Measurements from ENCODE around the gene SLC41A1.

DNA sequence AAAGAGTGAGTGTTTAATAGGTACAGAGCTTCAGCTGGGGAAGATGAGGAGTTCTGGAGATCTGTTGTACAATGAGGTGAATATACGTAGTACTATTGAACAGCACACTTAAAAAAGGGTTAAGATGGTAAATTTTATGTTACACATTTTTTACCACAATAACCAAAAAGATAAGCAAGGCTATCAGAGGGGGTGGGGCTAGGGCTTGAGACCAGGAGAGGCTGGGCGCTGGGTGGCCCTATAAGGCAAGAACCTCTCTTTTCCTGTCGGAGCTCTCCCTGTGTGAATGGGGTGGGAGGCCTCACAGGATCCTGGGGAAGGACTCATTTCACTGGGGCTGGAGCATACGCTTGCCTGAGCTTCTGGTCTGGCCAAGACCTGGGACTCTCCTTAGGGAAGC lies 9.0 kb downstream of the SLC41A1 start:
- TF ChIP-seq, protein P1, sequence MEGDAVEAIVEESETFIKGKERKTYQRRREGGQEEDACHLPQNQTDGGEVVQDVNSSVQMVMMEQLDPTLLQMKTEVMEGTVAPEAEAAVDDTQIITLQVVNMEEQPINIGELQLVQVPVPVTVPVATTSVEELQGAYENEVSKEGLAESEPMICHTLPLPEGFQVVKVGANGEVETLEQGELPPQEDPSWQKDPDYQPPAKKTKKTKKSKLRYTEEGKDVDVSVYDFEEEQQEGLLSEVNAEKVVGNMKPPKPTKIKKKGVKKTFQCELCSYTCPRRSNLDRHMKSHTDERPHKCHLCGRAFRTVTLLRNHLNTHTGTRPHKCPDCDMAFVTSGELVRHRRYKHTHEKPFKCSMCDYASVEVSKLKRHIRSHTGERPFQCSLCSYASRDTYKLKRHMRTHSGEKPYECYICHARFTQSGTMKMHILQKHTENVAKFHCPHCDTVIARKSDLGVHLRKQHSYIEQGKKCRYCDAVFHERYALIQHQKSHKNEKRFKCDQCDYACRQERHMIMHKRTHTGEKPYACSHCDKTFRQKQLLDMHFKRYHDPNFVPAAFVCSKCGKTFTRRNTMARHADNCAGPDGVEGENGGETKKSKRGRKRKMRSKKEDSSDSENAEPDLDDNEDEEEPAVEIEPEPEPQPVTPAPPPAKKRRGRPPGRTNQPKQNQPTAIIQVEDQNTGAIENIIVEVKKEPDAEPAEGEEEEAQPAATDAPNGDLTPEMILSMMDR (IDR thresholded peaks at IDR 0.05; ENCODE audit: poor library complexity), result no peak
- no peak for TF ChIP-seq EZH2 (IDR thresholded peaks at IDR 0.05; ENCODE audit: borderline replicate concordance)
